ENCODE data around the gene PDCD10.

Gene PDCD10

GRCh38 chr3:167668651-167669050 is 66.0 kb downstream of the PDCD10 start:
- TF ChIP-seq CTCF (IDR thresholded peaks at IDR 0.05; ENCODE audit: borderline replicate concordance, insufficient read depth, low read depth, low read length): no peak
- no peak overlapping the region for H3K4me3 ChIP-seq (ENCODE audit: low read depth, low read length)

GRCh38 chr3:167666563-167666962 is 68.1 kb downstream of the PDCD10 start:
- H3K4me3 ChIP-seq (ENCODE audit: low read depth, low read length): no peak overlapping the region
- no peak for TF ChIP-seq CTCF (IDR thresholded peaks at IDR 0.05; ENCODE audit: borderline replicate concordance, insufficient read depth, low read depth, low read length)

- H3K4me3 ChIP-seq (ENCODE audit: low read depth, low read length): no peak overlapping the region
- no peak for TF ChIP-seq CTCF (IDR thresholded peaks at IDR 0.05; ENCODE audit: borderline replicate concordance, insufficient read depth, low read depth, low read length)
Measured at GRCh38 chr3:167662919-167663400, 71.7 kb downstream of the PDCD10 start.

- no peak for TF ChIP-seq CTCF (IDR thresholded peaks at IDR 0.05; ENCODE audit: borderline replicate concordance, insufficient read depth, low read depth, low read length)
- no peak overlapping the region for H3K4me3 ChIP-seq (ENCODE audit: low read depth, low read length)
Measured at GRCh38 chr3:167657684-167658225, 76.9 kb downstream of the PDCD10 start.

GRCh38 chr3:167656821-167657220 is 77.9 kb downstream of the PDCD10 start:
- no peak for TF ChIP-seq CTCF (IDR thresholded peaks at IDR 0.05; ENCODE audit: borderline replicate concordance, insufficient read depth, low read depth, low read length)
- H3K4me3 ChIP-seq (ENCODE audit: low read depth, low read length): no peak overlapping the region

GRCh38 chr3:167653760-167654159 is 80.9 kb downstream of the PDCD10 start, which contains the start of gene WDR49:
WDR49 (minus strand) TSS chr3:167653942; CDS start chr3:167653425, 517 bp downstream.
- no peak within 1 kb of the TSS for H3K4me3 ChIP-seq (ENCODE audit: low read depth, low read length)
- TF ChIP-seq CTCF (IDR thresholded peaks at IDR 0.05; ENCODE audit: borderline replicate concordance, insufficient read depth, low read depth, low read length): no peak

- H3K4me3 ChIP-seq (ENCODE audit: low read depth, low read length): no peak overlapping the region
- no peak for TF ChIP-seq CTCF (IDR thresholded peaks at IDR 0.05; ENCODE audit: borderline replicate concordance, insufficient read depth, low read depth, low read length)
Measured at GRCh38 chr3:167653155-167653554, 81.5 kb downstream of the PDCD10 start.
